ENCODE data around the gene INO80.

INO80 gene

GRCh38 chr15:40948706-40949473 lies 167.2 kb downstream of the INO80 start:
- no peak for DNase-seq (ENCODE audit: low read depth)

GRCh38 chr15:40944510-40945296 lies 171.4 kb downstream of the INO80 start:
- no peak for DNase-seq (ENCODE audit: low read depth)

GRCh38 chr15:40943764-40944365 lies 172.2 kb downstream of the INO80 start:
- DNase-seq (ENCODE audit: low read depth) = no peak

GRCh38 chr15:40942878-40943277 lies 173.2 kb downstream of the INO80 start:
- DNase-seq (ENCODE audit: low read depth) = no peak

- no peak for DNase-seq (ENCODE audit: low read depth)
These were observed 173.7 kb downstream of the INO80 start for GRCh38 chr15:40942337-40942854.

- no peak for DNase-seq (ENCODE audit: low read depth)
These were observed 174.3 kb downstream of the INO80 start for GRCh38 chr15:40941528-40942336.

- no peak for DNase-seq (ENCODE audit: low read depth)
These were observed 175.0 kb downstream of the INO80 start for GRCh38 chr15:40941068-40941527.

GRCh38 chr15:40940296-40940801 lies 175.7 kb downstream of the INO80 start:
- DNase-seq (ENCODE audit: low read depth) = no peak

GRCh38 chr15:40938536-40938870 lies 177.6 kb downstream of the INO80 start:
- DNase-seq (ENCODE audit: low read depth) = no peak

GRCh38 chr15:40937762-40938535 lies 178.1 kb downstream of the INO80 start:
- no peak for DNase-seq (ENCODE audit: low read depth)

GRCh38 chr15:40936709-40937666 lies 179.1 kb downstream of the INO80 start:
- DNase-seq (ENCODE audit: low read depth) = no peak

GRCh38 chr15:40936234-40936708 lies 179.8 kb downstream of the INO80 start:
- no peak for DNase-seq (ENCODE audit: low read depth)

- no peak for DNase-seq (ENCODE audit: low read depth)
These were observed 181.6 kb downstream of the INO80 start for GRCh38 chr15:40934457-40934856.

GRCh38 chr15:40933517-40933902 lies 182.6 kb downstream of the INO80 start:
- no peak for DNase-seq (ENCODE audit: low read depth)

GRCh38 chr15:40932649-40933516 lies 183.2 kb downstream of the INO80 start:
- no peak for DNase-seq (ENCODE audit: low read depth)

- DNase-seq (ENCODE audit: low read depth) = no peak
These were observed 183.9 kb downstream of the INO80 start for GRCh38 chr15:40932156-40932555.

- no peak for DNase-seq (ENCODE audit: low read depth)
These were observed 184.6 kb downstream of the INO80 start for GRCh38 chr15:40931300-40932142.
